Body of pancreas (tissue), 4 donors: Measurements from ENCODE around the gene FAM83C.

Source experiments
- CTCF ChIP-seq, 7 experiments: fragments of 450-650 bp in 4 of 7; fragments of 200-600 bp in 3 of 7; sonication (generic) in 3 of 7; IDR thresholded peaks; one replicate each; pipeline ENCODE4 v1.5.1; 2016 to 2019; ENCODE audit warnings: antibody characterized with exemption in 7 of 7
- POLR2A ChIP-seq, 3 donors: fragments of 450-650 bp; IDR thresholded peaks; one replicate each; pipeline ENCODE4 v1.6.1; 2016; ENCODE audit warnings: antibody characterized with exemption in 3 of 3, mild to moderate bottlenecking in 2 of 3

GRCh38 chr20:35275741-35276251, 16.4 kb downstream of the FAM83C start:
- TF ChIP-seq POLR2A (IDR thresholded peaks at IDR 0.05) (no peak), CTCF (IDR thresholded peaks at IDR 0.05) (no peak)
